LNCaP clone FGC (cell line): ENCODE data around the gene SEL1L3.

Experiments used
- DNase-seq: peaks from one replicate; pipeline ENCODE4 v3.0.0-alpha.2; 2011; ENCODE audit warnings: low read depth
- H3K4me3 ChIP-seq: 2 replicates; pipeline ENCODE4 v1.5.1; 2011; ENCODE audit warnings: mild to moderate bottlenecking, low read depth, low read length, control low read depth
- CTCF ChIP-seq: IDR thresholded peaks from 2 replicates; pipeline ENCODE4 v1.5.1; 2012; ENCODE audit warnings: mild to moderate bottlenecking; ENCODE audit not compliant: control insufficient read depth, insufficient read depth; ENCODE audit errors: extremely low read depth

The SEL1L3 gene

GRCh38 chr4:25888781-25889180 lies 26.0 kb upstream of the SEL1L3 start:
- TF ChIP-seq CTCF = no peak
- H3K4me3 ChIP-seq = no peak overlapping the region
- no peak for DNase-seq

GRCh38 chr4:25884031-25884782 lies 21.4 kb upstream of the SEL1L3 start:
- no peak for TF ChIP-seq CTCF
- no peak for DNase-seq
- no peak overlapping the region for H3K4me3 ChIP-seq

GRCh38 chr4:25883565-25883964 lies 20.8 kb upstream of the SEL1L3 start:
- no peak for DNase-seq
- TF ChIP-seq CTCF = no peak

GRCh38 chr4:25882226-25882625 lies 19.4 kb upstream of the SEL1L3 start:
- no peak overlapping the region for H3K4me3 ChIP-seq
- no peak for DNase-seq
- no peak for TF ChIP-seq CTCF

More at GRCh38 chr4:25883565-25883964, 20.8 kb upstream of the SEL1L3 start:
- no peak overlapping the region for H3K4me3 ChIP-seq

GRCh38 chr4:25881193-25881592 lies 18.4 kb upstream of the SEL1L3 start:
- DNase-seq = no peak
- no peak overlapping the region for H3K4me3 ChIP-seq
- no peak for TF ChIP-seq CTCF

GRCh38 chr4:25879991-25880651 lies 17.3 kb upstream of the SEL1L3 start:
- no peak for TF ChIP-seq CTCF

GRCh38 chr4:25879587-25879986 lies 16.8 kb upstream of the SEL1L3 start:
- no peak for DNase-seq
- no peak for TF ChIP-seq CTCF
- no peak overlapping the region for H3K4me3 ChIP-seq

More at GRCh38 chr4:25879991-25880651, 17.3 kb upstream of the SEL1L3 start:
- no peak for DNase-seq
- H3K4me3 ChIP-seq = no peak overlapping the region
